ENCODE data around the gene APLNR. TPM values are rescaled to one million over a fixed set of nuclear protein-coding genes. Genes with fewer than 3 reads are reported as not detected.
"Not testable (repeated sequence)": the region's sequence is repeated elsewhere in the genome, so short reads cannot be mapped to it uniquely, and the experiment has no call there.

The APLNR gene
- total RNA-seq, result 1 to 10 TPM in 1 of 3 donors, under 1 TPM in 2; 0.44 to 3.3 (median 0.80) TPM

- H3K9me3 ChIP-seq, result no peaks in the 10 kb centered on the region
- DNase-seq (ENCODE audit: low spot score in 2 of 2), result no peak
- no peaks in the 10 kb centered on the region for H3K36me3 ChIP-seq
- H3K4me3 ChIP-seq, result no peak within 1 kb of the TSS
- no peaks in the 10 kb centered on the region for H3K4me1 ChIP-seq
- H3K27ac ChIP-seq, result no peak within 1 kb of the TSS
- intact Hi-C loops (cut with DNase I; ENCODE audit: low total_unique reads), result no loop called here
- peaks cover 0 to 24% of the 10 kb centered on the region in 2 donors for H3K27me3 ChIP-seq
- TF ChIP-seq, protein P1, sequence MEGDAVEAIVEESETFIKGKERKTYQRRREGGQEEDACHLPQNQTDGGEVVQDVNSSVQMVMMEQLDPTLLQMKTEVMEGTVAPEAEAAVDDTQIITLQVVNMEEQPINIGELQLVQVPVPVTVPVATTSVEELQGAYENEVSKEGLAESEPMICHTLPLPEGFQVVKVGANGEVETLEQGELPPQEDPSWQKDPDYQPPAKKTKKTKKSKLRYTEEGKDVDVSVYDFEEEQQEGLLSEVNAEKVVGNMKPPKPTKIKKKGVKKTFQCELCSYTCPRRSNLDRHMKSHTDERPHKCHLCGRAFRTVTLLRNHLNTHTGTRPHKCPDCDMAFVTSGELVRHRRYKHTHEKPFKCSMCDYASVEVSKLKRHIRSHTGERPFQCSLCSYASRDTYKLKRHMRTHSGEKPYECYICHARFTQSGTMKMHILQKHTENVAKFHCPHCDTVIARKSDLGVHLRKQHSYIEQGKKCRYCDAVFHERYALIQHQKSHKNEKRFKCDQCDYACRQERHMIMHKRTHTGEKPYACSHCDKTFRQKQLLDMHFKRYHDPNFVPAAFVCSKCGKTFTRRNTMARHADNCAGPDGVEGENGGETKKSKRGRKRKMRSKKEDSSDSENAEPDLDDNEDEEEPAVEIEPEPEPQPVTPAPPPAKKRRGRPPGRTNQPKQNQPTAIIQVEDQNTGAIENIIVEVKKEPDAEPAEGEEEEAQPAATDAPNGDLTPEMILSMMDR (IDR thresholded peaks at IDR 0.05), result no peak
- no peak for TF ChIP-seq POLR2A (IDR thresholded peaks at IDR 0.05)
- no peak for TF ChIP-seq POLR2AphosphoS5 (IDR thresholded peaks at IDR 0.05)
Observed at GRCh38 chr11:57237204-57237681, at the start of gene APLNR. Gene APLNR (minus strand): TSS chr11:57237250. CDS start chr11:57237004, 246 bp downstream.

GRCh38 chr11:57283231-57283990 lies 46.4 kb upstream of the APLNR start:
- Histone ChIP-seq H3K4me1 (peaks cover 0 to under 1% of the 10 kb centered on the region in 2 donors), H3K9me3 (no peaks in the 10 kb centered on the region), H3K4me3 (no peak overlapping the region), H3K36me3 (no peaks in the 10 kb centered on the region), H3K27me3 (no peaks in the 10 kb centered on the region), H3K27ac (peak overlapping the region in 1 of 2 donors; percentile 54)
- TF ChIP-seq POLR2AphosphoS5 (IDR thresholded peaks at IDR 0.05), result no peak
- TF ChIP-seq, protein P1 (IDR thresholded peaks at IDR 0.05), result no peak
- no peak for DNase-seq (ENCODE audit: low spot score in 2 of 2)
- intact Hi-C loops (cut with DNase I; ENCODE audit: low total_unique reads), result no loop called here

- H3K9me3 ChIP-seq; H3K4me3 ChIP-seq; H3K27ac ChIP-seq; H3K36me3 ChIP-seq; H3K27me3 ChIP-seq; intact Hi-C loops (cut with DNase I; ENCODE audit: low total_unique reads); DNase-seq (ENCODE audit: low spot score in 2 of 2): not testable (repeated sequence)
- H3K4me1 ChIP-seq, result peaks cover 5 to 13% of the 10 kb centered on the region in 2 donors
Observed at GRCh38 chr11:57281546-57281945, 44.5 kb upstream of the APLNR start.

- Histone ChIP-seq H3K36me3 (no peaks in the 10 kb centered on the region), H3K9me3 (no peaks in the 10 kb centered on the region), H3K4me3 (no peak overlapping the region), H3K27me3 (no peaks in the 10 kb centered on the region), H3K27ac (no peak overlapping the region), H3K4me1 (peaks cover 5 to 13% of the 10 kb centered on the region in 2 donors)
- intact Hi-C loops (cut with DNase I; ENCODE audit: low total_unique reads), result no loop called here
- no peak for DNase-seq (ENCODE audit: low spot score in 2 of 2)
- TF ChIP-seq POLR2AphosphoS5 (IDR thresholded peaks at IDR 0.05) (no peak), POLR2A (IDR thresholded peaks at IDR 0.05) (no peak)
- TF ChIP-seq, protein P1 (IDR thresholded peaks at IDR 0.05), result no peak
Observed at GRCh38 chr11:57279116-57279515, 42.1 kb upstream of the APLNR start.

DNA sequence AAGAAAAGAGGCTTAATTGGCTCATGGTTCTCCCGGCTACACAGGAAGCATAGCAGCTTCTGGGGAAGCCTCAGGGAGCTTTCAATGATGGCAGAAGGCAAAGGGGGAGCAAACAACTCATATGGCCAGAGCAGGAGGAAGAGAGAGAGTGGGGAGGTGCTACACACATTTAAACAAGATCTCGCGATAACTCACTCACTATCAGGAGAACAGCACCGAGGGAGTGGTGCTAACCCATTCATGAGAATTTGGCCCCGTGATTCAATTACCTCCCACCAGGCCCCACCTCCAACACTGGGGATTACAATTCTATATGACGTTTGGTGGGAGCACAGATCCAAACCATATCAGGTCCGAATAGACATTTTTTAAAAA lies 41.7 kb upstream of the APLNR start:
- TF ChIP-seq, protein P1 (IDR thresholded peaks at IDR 0.05), result no peak
- TF ChIP-seq POLR2A (IDR thresholded peaks at IDR 0.05) (no peak), POLR2AphosphoS5 (IDR thresholded peaks at IDR 0.05) (no peak)
- intact Hi-C loops (cut with DNase I; ENCODE audit: low total_unique reads), result no loop called here
- H3K4me3 ChIP-seq, result no peak overlapping the region
- no peak overlapping the region for H3K27ac ChIP-seq
- no peaks in the 10 kb centered on the region for H3K36me3 ChIP-seq
- H3K4me1 ChIP-seq, result peaks cover 5 to 13% of the 10 kb centered on the region in 2 donors
- no peaks in the 10 kb centered on the region for H3K27me3 ChIP-seq
- no peak for DNase-seq (ENCODE audit: low spot score in 2 of 2)
- H3K9me3 ChIP-seq, result peaks cover 1 to 3% of the 10 kb centered on the region in 2 donors

Data from breast epithelium (tissue), 4 donors.